ENCODE results near the gene ST7L.

DNA sequence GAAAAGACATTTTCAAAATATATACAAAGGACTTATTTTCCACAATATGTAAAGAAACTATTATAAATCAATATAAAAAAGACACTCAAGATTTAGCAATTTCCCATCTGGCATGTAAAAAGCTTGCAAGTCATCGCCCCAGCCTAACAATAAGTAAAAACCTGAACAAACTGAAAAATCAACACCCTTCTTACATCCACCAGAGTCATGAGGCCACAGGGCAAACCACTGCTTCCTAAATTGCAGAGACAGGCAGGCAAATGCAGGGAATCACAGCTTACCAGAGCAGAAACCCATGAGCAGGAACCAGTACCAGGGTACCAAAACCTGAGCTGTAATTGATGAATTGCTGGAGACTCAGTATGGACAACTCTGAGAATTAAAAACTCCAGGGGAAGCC is 126.9 kb downstream of the ST7L start:
- no peak for TF ChIP-seq CTCF (IDR thresholded peaks at IDR 0.05)
- TF ChIP-seq POLR2A (IDR thresholded peaks at IDR 0.05), result no peak
- TF ChIP-seq EP300 (IDR thresholded peaks at IDR 0.05), result no peak

Data from upper lobe of left lung (tissue), 4 donors.